DMS 273 (cell line): ENCODE data around the gene RASAL2.
"Not testable (repeated sequence)": the region's sequence is repeated elsewhere in the genome, so short reads cannot be mapped to it uniquely, and the experiment has no call there.

Experiments used
- DNase-seq: peaks from one replicate; lab custom pipeline; 2025; ENCODE audit not compliant: unreplicated experiment; lab: John Stamatoyannopoulos, UW

RASAL2 gene

GRCh38 chr1:178273707-178274410 lies 180.0 kb downstream of the RASAL2 start:
- no peak for DNase-seq

- no peak for DNase-seq
These were observed 181.1 kb downstream of the RASAL2 start for GRCh38 chr1:178275049-178275448.

GRCh38 chr1:178275553-178275952 lies 181.6 kb downstream of the RASAL2 start:
- DNase-seq: no peak

GRCh38 chr1:178277793-178278530 lies 184.1 kb downstream of the RASAL2 start:
- no peak for DNase-seq

GRCh38 chr1:178278916-178279686 lies 185.2 kb downstream of the RASAL2 start:
- no peak for DNase-seq

GRCh38 chr1:178282949-178283367 lies 189.1 kb downstream of the RASAL2 start:
- DNase-seq: peak; percentile 31

- DNase-seq: no peak
These were observed 189.5 kb downstream of the RASAL2 start for GRCh38 chr1:178283409-178283808.

- no peak for DNase-seq
These were observed 190.2 kb downstream of the RASAL2 start for GRCh38 chr1:178284058-178284457.

- no peak for DNase-seq
These were observed 197.3 kb downstream of the RASAL2 start for GRCh38 chr1:178291166-178291565.

GRCh38 chr1:178294654-178295053 lies 200.8 kb downstream of the RASAL2 start:
- no peak for DNase-seq

- no peak for DNase-seq
These were observed 206.4 kb downstream of the RASAL2 start for GRCh38 chr1:178300352-178300699.

GRCh38 chr1:178301141-178301540 lies 207.2 kb downstream of the RASAL2 start:
- no peak for DNase-seq

- no peak for DNase-seq
These were observed 213.4 kb downstream of the RASAL2 start for GRCh38 chr1:178307264-178307663.

GRCh38 chr1:178308438-178308837 lies 214.5 kb downstream of the RASAL2 start:
- no peak for DNase-seq

- DNase-seq: peak; percentile 79
These were observed 216.8 kb downstream of the RASAL2 start for GRCh38 chr1:178310685-178311105.

GRCh38 chr1:178311164-178311563 lies 217.3 kb downstream of the RASAL2 start:
- no peak for DNase-seq

GRCh38 chr1:178320280-178320982 lies 226.5 kb downstream of the RASAL2 start:
- not testable (repeated sequence) for DNase-seq

- DNase-seq: no peak
These were observed 229.2 kb downstream of the RASAL2 start for GRCh38 chr1:178323067-178323466.

- no peak for DNase-seq
These were observed 230.1 kb downstream of the RASAL2 start for GRCh38 chr1:178324003-178324402.

- DNase-seq: no peak
These were observed 234.8 kb downstream of the RASAL2 start for GRCh38 chr1:178328728-178329127.

- no peak for DNase-seq
These were observed 236.2 kb downstream of the RASAL2 start for GRCh38 chr1:178330153-178330552.
